ENCODE measurements around the gene OSBPL1A.

Gene OSBPL1A

GRCh38 chr18:24204904-24205303 lies 192.7 kb downstream of the OSBPL1A start:
- TF ChIP-seq CTCF (IDR thresholded peaks at IDR 0.05; ENCODE audit: insufficient read depth, low read length, missing control alignments): no peak
- DNase-seq (ENCODE audit: low read depth, low spot score): no peak
- POLR2A ChIA-PET: interaction anchor here (0.9 kb wide), 1 partner anchor 16 kb away, joined by 3 read pairs; no protein-coding TSS in a partner anchor
- H3K4me3 ChIP-seq (ENCODE audit: low read depth, low read length): no peak overlapping the region
- CTCF ChIA-PET: interaction anchor here (4.8 kb wide), 1 partner anchor 28 kb away, joined by 21 read pairs; no protein-coding TSS in a partner anchor

- ChIA-PET CTCF (interaction anchor here (0.9 to 4.8 kb wide), 2 partner anchors 17 to 25 kb away, joined by 3 to 21 read pairs; no protein-coding TSS in a partner anchor), POLR2A (interaction anchor here (0.7 kb wide), 1 partner anchor 63 kb away, joined by 5 read pairs; the partner anchor contains the start of gene CABYR)
- DNase-seq (ENCODE audit: low read depth, low spot score): no peak
- TF ChIP-seq CTCF (IDR thresholded peaks at IDR 0.05; ENCODE audit: insufficient read depth, low read length, missing control alignments): no peak
- H3K4me3 ChIP-seq (ENCODE audit: low read depth, low read length): no peak overlapping the region
Observed at GRCh38 chr18:24201699-24202687, 195.6 kb downstream of the OSBPL1A start.

GRCh38 chr18:24200494-24201290 lies 196.9 kb downstream of the OSBPL1A start:
- ChIA-PET POLR2A (no interaction called here), CTCF (interaction anchor here (0.9 to 4.8 kb wide), 4 partner anchors 7 to 24 kb away, joined by 3 to 21 read pairs (median 3); no protein-coding TSS in a partner anchor)
- TF ChIP-seq CTCF (IDR thresholded peaks at IDR 0.05; ENCODE audit: insufficient read depth, low read length, missing control alignments): no peak
- no peak for DNase-seq (ENCODE audit: low read depth, low spot score)
- no peak overlapping the region for H3K4me3 ChIP-seq (ENCODE audit: low read depth, low read length)

GRCh38 chr18:24199372-24199962 lies 198.2 kb downstream of the OSBPL1A start:
- ChIA-PET CTCF (interaction anchor here (0.8 to 1.0 kb wide), 2 partner anchors 8 to 13 kb away, joined by 3 read pairs; no protein-coding TSS in a partner anchor), POLR2A (no interaction called here)
- no peak for TF ChIP-seq CTCF (IDR thresholded peaks at IDR 0.05; ENCODE audit: insufficient read depth, low read length, missing control alignments)

GRCh38 chr18:24198461-24198860 lies 199.2 kb downstream of the OSBPL1A start:
- no peak for DNase-seq (ENCODE audit: low read depth, low spot score)
- H3K4me3 ChIP-seq (ENCODE audit: low read depth, low read length): no peak overlapping the region

More at GRCh38 chr18:24199372-24199962, 198.2 kb downstream of the OSBPL1A start:
- no peak overlapping the region for H3K4me3 ChIP-seq (ENCODE audit: low read depth, low read length)
- DNase-seq (ENCODE audit: low read depth, low spot score): no peak

More at GRCh38 chr18:24198461-24198860, 199.2 kb downstream of the OSBPL1A start:
- ChIA-PET CTCF (interaction anchor here (1.2 to 2.7 kb wide), 2 partner anchors 16 to 21 kb away, joined by 3 to 16 read pairs; no protein-coding TSS in a partner anchor), POLR2A (no interaction called here)
- no peak for TF ChIP-seq CTCF (IDR thresholded peaks at IDR 0.05; ENCODE audit: insufficient read depth, low read length, missing control alignments)
